H1 (cell line): Measurements from ENCODE around the gene ARHGEF10L. TPM values are rescaled to one million over a fixed set of nuclear protein-coding genes. Genes with fewer than 3 reads are reported as not detected.

Source experiments
- BACH1 ChIP-seq: IDR thresholded peaks from 2 replicates; pipeline ENCODE4 v1.6.1; 2012; ENCODE audit warnings: low read length, improper control_type of control experiment
- CBX8 ChIP-seq: fragments of 300-800, 300-1000 bp; sonication (generic); IDR thresholded peaks from 2 replicates; pipeline ENCODE4 v1.7.1; 2016; ENCODE audit warnings: low read depth, low read length, borderline replicate concordance
- EP300 ChIP-seq, 2 experiments: IDR thresholded peaks; 1 replicate in 1 of 2; 2 replicates in 1 of 2; pipeline ENCODE4 v1.6.1; 2011 to 2012; ENCODE audit warnings: low read depth in 2 of 2, low read length in 2 of 2, mild to moderate bottlenecking in 2 of 2, borderline replicate concordance in 1 of 2, inconsistent platforms in 1 of 2, moderate library complexity in 1 of 2
- GTF2F1 ChIP-seq: IDR thresholded peaks from 2 replicates; pipeline ENCODE4 v1.6.1; 2012; ENCODE audit warnings: low read depth, low read length, improper control_type of control experiment, borderline replicate concordance
- RAD21 ChIP-seq, 2 experiments: IDR thresholded peaks in 1 of 2; conservative IDR thresholded peaks in 1 of 2; 2 replicates each; pipeline ENCODE4 v1.6.1; 2011; ENCODE audit warnings: low read depth in 2 of 2, low read length in 2 of 2, improper control_type of control experiment in 1 of 2, inconsistent platforms in 1 of 2, mild to moderate bottlenecking in 1 of 2, moderate library complexity in 1 of 2
- SP4 ChIP-seq: IDR thresholded peaks from 2 replicates; pipeline ENCODE4 v1.6.1; 2012; ENCODE audit warnings: low read length, inconsistent platforms
- TAF7 ChIP-seq: optimal IDR thresholded peaks from 2 replicates; pipeline ENCODE3; 2011; ENCODE audit warnings: low read depth, mild to moderate bottlenecking, inconsistent platforms, low read length, moderate library complexity, borderline replicate concordance
- TBP ChIP-seq: IDR thresholded peaks from 2 replicates; pipeline ENCODE4 v1.6.1; 2011; ENCODE audit warnings: low read depth, low read length, improper control_type of control experiment
- polyA plus RNA-seq, 7 experiments: library from polyadenylated mRNA; depleted of rRNA in 3 of 7; stranded (reverse) in 5 of 7; unstranded in 2 of 7; fragments of >200 nt in 5 of 7; fragments of 200-250 nt in 2 of 7; gene quantifications; 1 replicate in 5 of 7; 2 replicates in 1 of 7; 4 replicates in 1 of 7; pipeline versions ENCODE4 v1.2.1 to v1.2.3, GENCODE V29; 2011 to 2013; ENCODE audit warnings: missing spikeins in 2 of 7, mixed read lengths in 2 of 7
- total RNA-seq: library from RNA; stranded (reverse); fragmentation: NEBNext Ultra II Directional; extraction: Animal tissue kit (Norgen Biotek cat#: 25700); gene quantifications from 2 replicates; pipeline ENCODE4 v1.2.1, GENCODE V29; 2021
- TF ChIP-seq, protein P1 (sequence below): fragments of 300-600 bp; sonication (generic); IDR thresholded peaks from 2 replicates; pipeline ENCODE4 v1.7.1; 2012; ENCODE audit warnings: low read length, moderate library complexity, mild to moderate bottlenecking, inconsistent platforms; ENCODE audit not compliant: insufficient replicate concordance

ARHGEF10L gene
- total and polyA plus RNA-seq, 2 of the 8 experiments (the other 6 are each of a cell fraction or from before 2014, with no cell fraction given) = 33.6 to 39.6 TPM

DNA sequence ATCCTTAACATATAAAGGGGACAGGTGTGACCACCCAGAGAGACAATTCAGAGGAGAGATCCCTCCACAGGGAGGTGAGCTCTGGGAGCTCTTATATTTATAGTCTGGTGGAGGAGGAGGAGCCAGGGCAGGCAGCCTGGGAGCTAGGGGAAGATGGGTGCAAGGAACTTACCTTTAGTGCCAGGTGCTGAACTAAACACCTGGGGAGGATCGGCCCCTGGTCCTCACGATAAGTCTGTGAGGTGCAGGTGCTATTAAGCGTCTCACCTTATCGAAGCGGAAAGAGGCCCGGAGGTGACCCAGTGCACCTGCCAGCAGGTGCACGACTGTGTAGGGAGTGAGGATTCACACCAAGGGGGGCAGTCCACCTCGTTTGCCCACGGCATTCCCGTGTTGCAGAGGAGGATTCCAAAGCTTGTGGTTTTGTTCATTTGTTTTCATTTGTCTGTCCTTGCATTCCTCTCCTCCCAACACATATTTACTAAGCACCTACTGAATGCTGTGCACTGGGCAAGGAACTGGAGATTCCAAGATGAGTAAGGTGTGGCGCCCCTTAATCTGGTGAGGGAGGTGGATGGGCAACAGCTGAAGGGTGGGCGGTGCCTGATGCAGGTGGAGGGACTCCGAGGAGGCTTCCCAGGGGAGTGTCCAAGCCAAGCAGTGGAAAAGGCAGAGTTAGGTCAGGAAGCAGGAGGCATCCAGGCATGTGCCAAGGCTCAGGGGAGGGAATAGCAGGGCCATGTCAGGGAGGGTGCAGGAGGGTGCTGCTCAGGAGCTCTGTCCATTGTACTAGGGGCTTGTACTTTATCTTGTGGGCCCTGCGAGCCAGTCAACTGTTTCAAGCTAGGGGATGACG is 11.5 kb downstream of the ARHGEF10L start (continued):
- TF ChIP-seq, protein P1, sequence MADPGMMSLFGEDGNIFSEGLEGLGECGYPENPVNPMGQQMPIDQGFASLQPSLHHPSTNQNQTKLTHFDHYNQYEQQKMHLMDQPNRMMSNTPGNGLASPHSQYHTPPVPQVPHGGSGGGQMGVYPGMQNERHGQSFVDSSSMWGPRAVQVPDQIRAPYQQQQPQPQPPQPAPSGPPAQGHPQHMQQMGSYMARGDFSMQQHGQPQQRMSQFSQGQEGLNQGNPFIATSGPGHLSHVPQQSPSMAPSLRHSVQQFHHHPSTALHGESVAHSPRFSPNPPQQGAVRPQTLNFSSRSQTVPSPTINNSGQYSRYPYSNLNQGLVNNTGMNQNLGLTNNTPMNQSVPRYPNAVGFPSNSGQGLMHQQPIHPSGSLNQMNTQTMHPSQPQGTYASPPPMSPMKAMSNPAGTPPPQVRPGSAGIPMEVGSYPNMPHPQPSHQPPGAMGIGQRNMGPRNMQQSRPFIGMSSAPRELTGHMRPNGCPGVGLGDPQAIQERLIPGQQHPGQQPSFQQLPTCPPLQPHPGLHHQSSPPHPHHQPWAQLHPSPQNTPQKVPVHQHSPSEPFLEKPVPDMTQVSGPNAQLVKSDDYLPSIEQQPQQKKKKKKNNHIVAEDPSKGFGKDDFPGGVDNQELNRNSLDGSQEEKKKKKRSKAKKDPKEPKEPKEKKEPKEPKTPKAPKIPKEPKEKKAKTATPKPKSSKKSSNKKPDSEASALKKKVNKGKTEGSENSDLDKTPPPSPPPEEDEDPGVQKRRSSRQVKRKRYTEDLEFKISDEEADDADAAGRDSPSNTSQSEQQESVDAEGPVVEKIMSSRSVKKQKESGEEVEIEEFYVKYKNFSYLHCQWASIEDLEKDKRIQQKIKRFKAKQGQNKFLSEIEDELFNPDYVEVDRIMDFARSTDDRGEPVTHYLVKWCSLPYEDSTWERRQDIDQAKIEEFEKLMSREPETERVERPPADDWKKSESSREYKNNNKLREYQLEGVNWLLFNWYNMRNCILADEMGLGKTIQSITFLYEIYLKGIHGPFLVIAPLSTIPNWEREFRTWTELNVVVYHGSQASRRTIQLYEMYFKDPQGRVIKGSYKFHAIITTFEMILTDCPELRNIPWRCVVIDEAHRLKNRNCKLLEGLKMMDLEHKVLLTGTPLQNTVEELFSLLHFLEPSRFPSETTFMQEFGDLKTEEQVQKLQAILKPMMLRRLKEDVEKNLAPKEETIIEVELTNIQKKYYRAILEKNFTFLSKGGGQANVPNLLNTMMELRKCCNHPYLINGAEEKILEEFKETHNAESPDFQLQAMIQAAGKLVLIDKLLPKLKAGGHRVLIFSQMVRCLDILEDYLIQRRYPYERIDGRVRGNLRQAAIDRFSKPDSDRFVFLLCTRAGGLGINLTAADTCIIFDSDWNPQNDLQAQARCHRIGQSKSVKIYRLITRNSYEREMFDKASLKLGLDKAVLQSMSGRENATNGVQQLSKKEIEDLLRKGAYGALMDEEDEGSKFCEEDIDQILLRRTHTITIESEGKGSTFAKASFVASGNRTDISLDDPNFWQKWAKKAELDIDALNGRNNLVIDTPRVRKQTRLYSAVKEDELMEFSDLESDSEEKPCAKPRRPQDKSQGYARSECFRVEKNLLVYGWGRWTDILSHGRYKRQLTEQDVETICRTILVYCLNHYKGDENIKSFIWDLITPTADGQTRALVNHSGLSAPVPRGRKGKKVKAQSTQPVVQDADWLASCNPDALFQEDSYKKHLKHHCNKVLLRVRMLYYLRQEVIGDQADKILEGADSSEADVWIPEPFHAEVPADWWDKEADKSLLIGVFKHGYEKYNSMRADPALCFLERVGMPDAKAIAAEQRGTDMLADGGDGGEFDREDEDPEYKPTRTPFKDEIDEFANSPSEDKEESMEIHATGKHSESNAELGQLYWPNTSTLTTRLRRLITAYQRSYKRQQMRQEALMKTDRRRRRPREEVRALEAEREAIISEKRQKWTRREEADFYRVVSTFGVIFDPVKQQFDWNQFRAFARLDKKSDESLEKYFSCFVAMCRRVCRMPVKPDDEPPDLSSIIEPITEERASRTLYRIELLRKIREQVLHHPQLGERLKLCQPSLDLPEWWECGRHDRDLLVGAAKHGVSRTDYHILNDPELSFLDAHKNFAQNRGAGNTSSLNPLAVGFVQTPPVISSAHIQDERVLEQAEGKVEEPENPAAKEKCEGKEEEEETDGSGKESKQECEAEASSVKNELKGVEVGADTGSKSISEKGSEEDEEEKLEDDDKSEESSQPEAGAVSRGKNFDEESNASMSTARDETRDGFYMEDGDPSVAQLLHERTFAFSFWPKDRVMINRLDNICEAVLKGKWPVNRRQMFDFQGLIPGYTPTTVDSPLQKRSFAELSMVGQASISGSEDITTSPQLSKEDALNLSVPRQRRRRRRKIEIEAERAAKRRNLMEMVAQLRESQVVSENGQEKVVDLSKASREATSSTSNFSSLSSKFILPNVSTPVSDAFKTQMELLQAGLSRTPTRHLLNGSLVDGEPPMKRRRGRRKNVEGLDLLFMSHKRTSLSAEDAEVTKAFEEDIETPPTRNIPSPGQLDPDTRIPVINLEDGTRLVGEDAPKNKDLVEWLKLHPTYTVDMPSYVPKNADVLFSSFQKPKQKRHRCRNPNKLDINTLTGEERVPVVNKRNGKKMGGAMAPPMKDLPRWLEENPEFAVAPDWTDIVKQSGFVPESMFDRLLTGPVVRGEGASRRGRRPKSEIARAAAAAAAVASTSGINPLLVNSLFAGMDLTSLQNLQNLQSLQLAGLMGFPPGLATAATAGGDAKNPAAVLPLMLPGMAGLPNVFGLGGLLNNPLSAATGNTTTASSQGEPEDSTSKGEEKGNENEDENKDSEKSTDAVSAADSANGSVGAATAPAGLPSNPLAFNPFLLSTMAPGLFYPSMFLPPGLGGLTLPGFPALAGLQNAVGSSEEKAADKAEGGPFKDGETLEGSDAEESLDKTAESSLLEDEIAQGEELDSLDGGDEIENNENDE = no peak
- TF ChIP-seq BACH1 = no peak
- TF ChIP-seq CBX8 = no peak
- no peak for TF ChIP-seq SP4
- no peak for TF ChIP-seq GTF2F1
- no peak for TF ChIP-seq RAD21 (IDR thresholded peaks at IDR 0.05 in 1 of 2, conservative IDR thresholded peaks at IDR 0.05 in 1 of 2; ENCODE audit: low read depth in 2 of 2, low read length in 2 of 2)
- no peak; the same call in 1 of the 2 replicates for TF ChIP-seq TBP
- peak in 1 of 2 experiments; percentile 25; a peak in 1 of 3 replicates for TF ChIP-seq EP300 (IDR thresholded peaks at IDR 0.05; ENCODE audit: borderline replicate concordance in 1 of 2, low read depth in 2 of 2, low read length in 2 of 2)
- TF ChIP-seq TAF7 = no peak
